Panc1 (cell line): ENCODE results near the gene PHTF2. TPM values are rescaled to one million over a fixed set of nuclear protein-coding genes. Genes with fewer than 3 reads are reported as not detected.

Source experiments
- ATAC-seq: fragments of 200-7000 bp; cut with Tn5 transposase; 2 replicates; pipeline ENCODE4 v1.9.1; 2020; ENCODE audit warnings: mild to moderate bottlenecking, moderate library complexity
- BruUV-seq: library from RNA; stranded (reverse); fragments of 400-500 nt; replicated peaks from 2 replicates; lab custom pipeline; 2021; lab: Mats Ljungman, UMichigan
- CTCF ChIA-PET: fragments of 300-600 bp; sonication (Branson Sonifier 250); formaldehyde crosslinking; loops from one replicate; lab custom pipeline; 2022; ENCODE audit warnings: antibody characterized with exemption; lab: Charles Lee
- POLR2A ChIA-PET: fragments of 300-600 bp; sonication (Branson Sonifier 250); formaldehyde crosslinking; loops from one replicate; lab custom pipeline; 2022; ENCODE audit warnings: antibody characterized with exemption; lab: Charles Lee
- DNase-seq: peaks from one replicate; pipeline ENCODE4 v3.0.0-alpha.2; 2010; ENCODE audit warnings: low read depth, low spot score
- H3K27ac ChIP-seq: 2 replicates; pipeline ENCODE4 v1.5.1; 2011; ENCODE audit warnings: mild to moderate bottlenecking, low read length, inconsistent platforms
- H3K27me3 ChIP-seq: fragments of 200-500 bp; sonication (Bioruptor generic); 2 replicates; pipeline ENCODE4 v1.6.0; 2014; ENCODE audit warnings: low read length, inconsistent platforms; ENCODE audit not compliant: control insufficient read depth, insufficient read depth
- H3K36me3 ChIP-seq: fragments of 200-500 bp; sonication (Bioruptor generic); 2 replicates; pipeline ENCODE4 v1.5.1; 2014; ENCODE audit warnings: inconsistent platforms, mild to moderate bottlenecking, low read length, moderate library complexity; ENCODE audit not compliant: control insufficient read depth, insufficient read depth
- H3K4me1 ChIP-seq: 2 replicates; pipeline ENCODE4 v1.5.1; 2011; ENCODE audit warnings: inconsistent platforms, mild to moderate bottlenecking, low read length, moderate library complexity; ENCODE audit not compliant: control insufficient read depth, insufficient read depth
- H3K4me3 ChIP-seq, 2 experiments: 2 replicates each; pipeline ENCODE4 v1.5.1; 2011 to 2012; ENCODE audit warnings: low read depth in 2 of 2, low read length in 2 of 2, mild to moderate bottlenecking in 2 of 2, inconsistent platforms in 1 of 2, moderate library complexity in 1 of 2
- H3K9me3 ChIP-seq: fragments of 200-500 bp; sonication (Bioruptor generic); 2 replicates; pipeline ENCODE4 v1.5.1; 2014; ENCODE audit warnings: low read depth, mild to moderate bottlenecking, inconsistent platforms, low read length, moderate library complexity; ENCODE audit not compliant: control insufficient read depth, insufficient read depth
- POLR2AphosphoS5 ChIP-seq: IDR thresholded peaks from 2 replicates; pipeline ENCODE4 v1.6.1; 2012; ENCODE audit warnings: mild to moderate bottlenecking, low read depth, low read length, moderate library complexity
- SIN3A ChIP-seq: IDR thresholded peaks from 2 replicates; pipeline ENCODE4 v1.6.1; 2012; ENCODE audit warnings: low read depth, mild to moderate bottlenecking, low read length, moderate library complexity, borderline replicate concordance; ENCODE audit not compliant: insufficient read depth
- TCF7L2 ChIP-seq: IDR thresholded peaks from 2 replicates; pipeline ENCODE4 v1.6.1; 2011; ENCODE audit warnings: mild to moderate bottlenecking, low read depth, low read length, inconsistent platforms
- in situ Hi-C: cut with HindIII; loops from 2 replicates; pipeline ENCODE4 v1.10.0; 2016; ENCODE audit warnings: low sequenced_read_pairs, low pct_unique_long_range_greater_than_20kb
- intact Hi-C: fragments of 100-400 bp; cut with micrococcal nuclease; formaldehyde crosslinking; loops from one replicate; pipeline ENCODE4 v1.10.0; 2022; ENCODE audit not compliant: unreplicated experiment
- total RNA-seq: library from RNA; stranded (reverse); gene quantifications from one replicate; pipeline ENCODE4 v1.2.1, GENCODE V29; 2021; ENCODE audit not compliant: unreplicated experiment
- TF ChIP-seq, protein P1 (sequence below): fragments of 450-650 bp; IDR thresholded peaks from 2 replicates; pipeline ENCODE4 v1.5.1; 2017; ENCODE audit warnings: mild to moderate bottlenecking
- TF ChIP-seq, protein P2 (sequence below), 2 experiments: IDR thresholded peaks; 2 replicates each; pipeline ENCODE4 v1.6.1; 2011 to 2012; ENCODE audit warnings: low read depth in 2 of 2, control low read depth in 1 of 2, low read length in 1 of 2, mild to moderate bottlenecking in 1 of 2, moderate library complexity in 1 of 2; ENCODE audit not compliant: insufficient read depth in 1 of 2

PHTF2 gene
- total RNA-seq, 1 experiment from 2014 or later: 61.5 TPM

GRCh38 chr7:77888998-77889397, 90.4 kb downstream of the PHTF2 start:
- no peak for DNase-seq
- no peaks in the 10 kb centered on the region for H3K36me3 ChIP-seq
- H3K27ac ChIP-seq: no peak overlapping the region
- TF ChIP-seq TCF7L2 (no peak), POLR2AphosphoS5 (no peak), SIN3A (no peak)
- TF ChIP-seq, protein P1, sequence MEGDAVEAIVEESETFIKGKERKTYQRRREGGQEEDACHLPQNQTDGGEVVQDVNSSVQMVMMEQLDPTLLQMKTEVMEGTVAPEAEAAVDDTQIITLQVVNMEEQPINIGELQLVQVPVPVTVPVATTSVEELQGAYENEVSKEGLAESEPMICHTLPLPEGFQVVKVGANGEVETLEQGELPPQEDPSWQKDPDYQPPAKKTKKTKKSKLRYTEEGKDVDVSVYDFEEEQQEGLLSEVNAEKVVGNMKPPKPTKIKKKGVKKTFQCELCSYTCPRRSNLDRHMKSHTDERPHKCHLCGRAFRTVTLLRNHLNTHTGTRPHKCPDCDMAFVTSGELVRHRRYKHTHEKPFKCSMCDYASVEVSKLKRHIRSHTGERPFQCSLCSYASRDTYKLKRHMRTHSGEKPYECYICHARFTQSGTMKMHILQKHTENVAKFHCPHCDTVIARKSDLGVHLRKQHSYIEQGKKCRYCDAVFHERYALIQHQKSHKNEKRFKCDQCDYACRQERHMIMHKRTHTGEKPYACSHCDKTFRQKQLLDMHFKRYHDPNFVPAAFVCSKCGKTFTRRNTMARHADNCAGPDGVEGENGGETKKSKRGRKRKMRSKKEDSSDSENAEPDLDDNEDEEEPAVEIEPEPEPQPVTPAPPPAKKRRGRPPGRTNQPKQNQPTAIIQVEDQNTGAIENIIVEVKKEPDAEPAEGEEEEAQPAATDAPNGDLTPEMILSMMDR: no peak
- TF ChIP-seq, protein P2, sequence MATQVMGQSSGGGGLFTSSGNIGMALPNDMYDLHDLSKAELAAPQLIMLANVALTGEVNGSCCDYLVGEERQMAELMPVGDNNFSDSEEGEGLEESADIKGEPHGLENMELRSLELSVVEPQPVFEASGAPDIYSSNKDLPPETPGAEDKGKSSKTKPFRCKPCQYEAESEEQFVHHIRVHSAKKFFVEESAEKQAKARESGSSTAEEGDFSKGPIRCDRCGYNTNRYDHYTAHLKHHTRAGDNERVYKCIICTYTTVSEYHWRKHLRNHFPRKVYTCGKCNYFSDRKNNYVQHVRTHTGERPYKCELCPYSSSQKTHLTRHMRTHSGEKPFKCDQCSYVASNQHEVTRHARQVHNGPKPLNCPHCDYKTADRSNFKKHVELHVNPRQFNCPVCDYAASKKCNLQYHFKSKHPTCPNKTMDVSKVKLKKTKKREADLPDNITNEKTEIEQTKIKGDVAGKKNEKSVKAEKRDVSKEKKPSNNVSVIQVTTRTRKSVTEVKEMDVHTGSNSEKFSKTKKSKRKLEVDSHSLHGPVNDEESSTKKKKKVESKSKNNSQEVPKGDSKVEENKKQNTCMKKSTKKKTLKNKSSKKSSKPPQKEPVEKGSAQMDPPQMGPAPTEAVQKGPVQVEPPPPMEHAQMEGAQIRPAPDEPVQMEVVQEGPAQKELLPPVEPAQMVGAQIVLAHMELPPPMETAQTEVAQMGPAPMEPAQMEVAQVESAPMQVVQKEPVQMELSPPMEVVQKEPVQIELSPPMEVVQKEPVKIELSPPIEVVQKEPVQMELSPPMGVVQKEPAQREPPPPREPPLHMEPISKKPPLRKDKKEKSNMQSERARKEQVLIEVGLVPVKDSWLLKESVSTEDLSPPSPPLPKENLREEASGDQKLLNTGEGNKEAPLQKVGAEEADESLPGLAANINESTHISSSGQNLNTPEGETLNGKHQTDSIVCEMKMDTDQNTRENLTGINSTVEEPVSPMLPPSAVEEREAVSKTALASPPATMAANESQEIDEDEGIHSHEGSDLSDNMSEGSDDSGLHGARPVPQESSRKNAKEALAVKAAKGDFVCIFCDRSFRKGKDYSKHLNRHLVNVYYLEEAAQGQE (IDR thresholded peaks at IDR 0.05; ENCODE audit: insufficient read depth in 1 of 2, low read depth in 2 of 2, low read length in 1 of 2): no peak
- no peaks in the 10 kb centered on the region for H3K27me3 ChIP-seq
- no peaks in the 10 kb centered on the region for H3K9me3 ChIP-seq
- no peak for ATAC-seq
- H3K4me3 ChIP-seq: no peak overlapping the region
- CTCF ChIA-PET: no interaction called here
- POLR2A ChIA-PET: no interaction called here
- no peaks in the 10 kb centered on the region for H3K4me1 ChIP-seq
- no TSS peak for BruUV-seq
- intact Hi-C loops (no loop called here), in situ Hi-C loops (no loop called here)

DNA sequence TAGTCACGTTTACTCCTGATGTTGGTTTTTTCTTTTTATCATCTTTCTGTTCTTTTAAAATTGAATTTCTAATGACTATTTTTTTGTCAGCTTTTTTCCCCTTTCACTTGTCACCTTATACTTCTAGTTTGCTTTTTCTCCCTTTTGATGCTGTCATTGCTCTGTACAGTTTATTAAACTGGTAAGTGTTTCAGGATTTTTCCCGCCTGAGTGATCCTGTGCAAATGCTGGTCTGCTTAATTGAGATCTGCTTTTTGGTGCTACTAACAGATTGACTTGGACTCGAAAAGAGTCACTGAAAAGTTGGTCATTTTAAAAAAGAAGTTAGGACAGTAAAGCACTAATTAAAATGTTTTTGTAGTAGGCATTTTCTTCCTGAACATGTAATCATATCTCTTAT, 95.2 kb downstream of the PHTF2 start:
- intact Hi-C loops (no loop called here), in situ Hi-C loops (no loop called here)
- CTCF ChIA-PET: no interaction called here
- TF ChIP-seq, protein P1: no peak
- TF ChIP-seq POLR2AphosphoS5 (no peak), SIN3A (no peak), TCF7L2 (no peak)
- TF ChIP-seq, protein P2 (IDR thresholded peaks at IDR 0.05; ENCODE audit: insufficient read depth in 1 of 2, low read depth in 2 of 2, low read length in 1 of 2): no peak
- H3K36me3 ChIP-seq: no peaks in the 10 kb centered on the region
- POLR2A ChIA-PET: no interaction called here
- H3K4me3 ChIP-seq: no peak overlapping the region
- no peak for DNase-seq
- H3K9me3 ChIP-seq: no peaks in the 10 kb centered on the region
- no peaks in the 10 kb centered on the region for H3K4me1 ChIP-seq
- ATAC-seq: no peak
- H3K27me3 ChIP-seq: no peaks in the 10 kb centered on the region
- H3K27ac ChIP-seq: no peak overlapping the region
- BruUV-seq: no TSS peak
